ENCODE data around the gene RASAL2. TPM values are rescaled to one million over a fixed set of nuclear protein-coding genes. Genes with fewer than 3 reads are reported as not detected.

Gene RASAL2
- total RNA-seq, 4 donors from 2014 or later: 31.8 to 48.3 (median 37.8) TPM

DNA sequence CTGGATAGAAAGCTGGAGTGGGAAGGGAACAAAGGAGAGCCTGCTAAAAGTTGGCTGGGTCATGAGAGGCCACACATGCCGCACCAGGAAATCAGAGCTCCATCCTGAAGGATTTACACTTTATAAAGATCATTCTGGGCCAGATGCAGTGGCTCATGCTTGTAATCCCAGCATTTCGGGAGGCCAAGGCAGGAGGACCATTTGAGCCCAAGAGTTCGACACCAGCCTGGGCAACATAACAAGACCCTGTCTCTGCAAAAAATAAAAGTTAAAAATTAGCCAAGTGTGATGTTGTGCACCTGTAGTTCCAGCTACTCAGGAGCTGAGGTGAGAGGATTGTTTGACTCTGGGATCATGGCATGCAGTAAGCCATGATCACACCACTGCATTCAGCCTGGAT is 28.7 kb upstream of the RASAL2 start:
- Histone ChIP-seq H3K36me3 (no peaks in the 10 kb centered on the region), H3K4me1 (peaks cover 16% of the 10 kb centered on the region), H3K27ac (no peak overlapping the region), H3K27me3 (no peaks in the 10 kb centered on the region), H3K4me3 (no peak overlapping the region), H3K9me3 (no peaks in the 10 kb centered on the region)
- 77% methylated on average over 3 of the region's 3 CpGs for WGBS
- DNase-seq (ENCODE audit: low spot score in 2 of 2): no peak
- TF ChIP-seq POLR2AphosphoS5 (IDR thresholded peaks at IDR 0.05) (no peak), EP300 (IDR thresholded peaks at IDR 0.05) (no peak), POLR2A (IDR thresholded peaks at IDR 0.05) (no peak), CTCF (IDR thresholded peaks at IDR 0.05) (no peak)

GRCh38 chr1:178066296-178066907 is 27.5 kb upstream of the RASAL2 start:
- Histone ChIP-seq H3K4me3 (no peak overlapping the region), H3K27me3 (no peaks in the 10 kb centered on the region), H3K27ac (no peak overlapping the region), H3K4me1 (peaks cover 4% of the 10 kb centered on the region), H3K36me3 (no peaks in the 10 kb centered on the region), H3K9me3 (no peaks in the 10 kb centered on the region)
- WGBS: 96% methylated on average over 8 of the region's 8 CpGs
- DNase-seq (ENCODE audit: low spot score in 2 of 2): no peak
- no peak for TF ChIP-seq CTCF (IDR thresholded peaks at IDR 0.05)
- TF ChIP-seq POLR2AphosphoS5 (IDR thresholded peaks at IDR 0.05): no peak
- no peak for TF ChIP-seq POLR2A (IDR thresholded peaks at IDR 0.05)
- TF ChIP-seq EP300 (IDR thresholded peaks at IDR 0.05): no peak

GRCh38 chr1:178066908-178067614 is 26.8 kb upstream of the RASAL2 start:
- no peaks in the 10 kb centered on the region for H3K27me3 ChIP-seq
- no peak overlapping the region for H3K4me3 ChIP-seq
- DNase-seq (ENCODE audit: low spot score in 2 of 2): no peak
- no peaks in the 10 kb centered on the region for H3K36me3 ChIP-seq
- 65% methylated on average over 6 of the region's 6 CpGs for WGBS
- TF ChIP-seq CTCF (IDR thresholded peaks at IDR 0.05) (no peak), POLR2AphosphoS5 (IDR thresholded peaks at IDR 0.05) (no peak), EP300 (IDR thresholded peaks at IDR 0.05) (no peak), POLR2A (IDR thresholded peaks at IDR 0.05) (no peak)
- no peaks in the 10 kb centered on the region for H3K9me3 ChIP-seq
- H3K4me1 ChIP-seq: no peaks in the 10 kb centered on the region
- H3K27ac ChIP-seq: no peak overlapping the region

GRCh38 chr1:178071811-178072210 is 22.1 kb upstream of the RASAL2 start:
- H3K27me3 ChIP-seq: no peaks in the 10 kb centered on the region
- no peak for DNase-seq (ENCODE audit: low spot score in 2 of 2)
- no peaks in the 10 kb centered on the region for H3K4me1 ChIP-seq
- TF ChIP-seq EP300 (IDR thresholded peaks at IDR 0.05): no peak
- no peak for TF ChIP-seq POLR2AphosphoS5 (IDR thresholded peaks at IDR 0.05)
- TF ChIP-seq POLR2A (IDR thresholded peaks at IDR 0.05): no peak
- no peak for TF ChIP-seq CTCF (IDR thresholded peaks at IDR 0.05)
- WGBS: 83% methylated on average over 2 of the region's 2 CpGs
- no peaks in the 10 kb centered on the region for H3K36me3 ChIP-seq
- no peak overlapping the region for H3K27ac ChIP-seq
- H3K4me3 ChIP-seq: no peak overlapping the region
- H3K9me3 ChIP-seq: no peaks in the 10 kb centered on the region

- Histone ChIP-seq H3K4me3 (no peak overlapping the region), H3K27me3 (no peaks in the 10 kb centered on the region), H3K27ac (no peak overlapping the region), H3K36me3 (no peaks in the 10 kb centered on the region), H3K9me3 (no peaks in the 10 kb centered on the region), H3K4me1 (no peaks in the 10 kb centered on the region)
- TF ChIP-seq CTCF (IDR thresholded peaks at IDR 0.05) (no peak), EP300 (IDR thresholded peaks at IDR 0.05) (no peak), POLR2A (IDR thresholded peaks at IDR 0.05) (no peak), POLR2AphosphoS5 (IDR thresholded peaks at IDR 0.05) (no peak)
- no peak for DNase-seq (ENCODE audit: low spot score in 2 of 2)
Measured at GRCh38 chr1:178072326-178072725, 21.6 kb upstream of the RASAL2 start.

Measured in suprapubic skin (tissue), 4 donors.